HepG2 (cell line): Measurements from ENCODE around the gene DENND4C. TPM values are rescaled to one million over a fixed set of nuclear protein-coding genes. Genes with fewer than 3 reads are reported as not detected.

Experiments
- ESRRA ChIP-seq: sonication (generic); formaldehyde crosslinking; IDR thresholded peaks from 2 replicates; pipeline ENCODE4 v1.5.1; 2020; ENCODE audit warnings: mild to moderate bottlenecking, low read depth, missing genetic modification reagents
- FOXP4 ChIP-seq: sonication (generic); formaldehyde crosslinking; IDR thresholded peaks from 2 replicates; pipeline ENCODE4 v1.4.0; 2020; ENCODE audit warnings: missing genetic modification reagents
- GLI4 ChIP-seq: sonication (generic); formaldehyde crosslinking; IDR thresholded peaks from 2 replicates; pipeline ENCODE4 v1.5.1; 2020; ENCODE audit warnings: missing genetic modification reagents, mild to moderate bottlenecking, moderate library complexity, borderline replicate concordance
- HOXD1 ChIP-seq: sonication (generic); formaldehyde crosslinking; IDR thresholded peaks from 2 replicates; pipeline ENCODE4 v1.5.0; 2020; ENCODE audit warnings: missing genetic modification reagents
- IKZF1 ChIP-seq: fragments of 450-650 bp; IDR thresholded peaks from 2 replicates; pipeline ENCODE4 v1.7.1; 2016
- MAZ ChIP-seq, 2 experiments: sonication (generic) in 1 of 2; formaldehyde crosslinking in 1 of 2; IDR thresholded peaks; 2 replicates each; pipeline versions ENCODE4 v1.5.0 to v1.6.1; 2012 to 2020; ENCODE audit warnings: low read depth in 2 of 2, mild to moderate bottlenecking in 2 of 2, borderline replicate concordance in 1 of 2, improper control_type of control experiment in 1 of 2, low read length in 1 of 2, missing genetic modification reagents in 1 of 2, moderate library complexity in 1 of 2
- SP4 ChIP-seq: sonication (generic); formaldehyde crosslinking; IDR thresholded peaks from 2 replicates; pipeline ENCODE4 v1.8.1; 2023; ENCODE audit warnings: mild to moderate bottlenecking, missing genetic modification reagents
- YY1 ChIP-seq: IDR thresholded peaks from 2 replicates; pipeline ENCODE4 v1.6.1; 2011; ENCODE audit warnings: low read length, low read depth, moderate library complexity, mild to moderate bottlenecking; ENCODE audit not compliant: insufficient read depth, insufficient replicate concordance
- ZC3H4 ChIP-seq: sonication (generic); formaldehyde crosslinking; IDR thresholded peaks from 2 replicates; pipeline ENCODE4 v1.4.0; 2020; ENCODE audit warnings: missing genetic modification reagents, borderline replicate concordance
- ZNF598 ChIP-seq: sonication (generic); formaldehyde crosslinking; IDR thresholded peaks from 2 replicates; pipeline ENCODE4 v1.5.1; 2020; ENCODE audit warnings: mild to moderate bottlenecking, missing genetic modification reagents, borderline replicate concordance
- ZNF605 ChIP-seq: sonication (generic); formaldehyde crosslinking; IDR thresholded peaks from 2 replicates; pipeline ENCODE4 v1.8.0; 2022; ENCODE audit warnings: mild to moderate bottlenecking, missing genetic modification reagents
- polyA plus RNA-seq, 8 experiments: library from polyadenylated mRNA; depleted of rRNA in 3 of 8; stranded (reverse) in 7 of 8; unstranded in 1 of 8; fragments of >200 nt; fragmentation: Illumina TruSeq in 4 of 8; extraction: Trizol in 4 of 8; gene quantifications; 2 replicates each; pipeline versions ENCODE4 v1.2.1 to v1.2.3, GENCODE V29; 2011 to 2016; ENCODE audit warnings: low read depth in 4 of 8, missing spikeins in 1 of 8, mixed read lengths in 1 of 8; ENCODE audit not compliant: insufficient read depth in 1 of 8
- total RNA-seq, 5 experiments: library from RNA; depleted of rRNA; stranded (reverse); fragments of >200 nt; fragmentation: Illumina TruSeq; extraction: Trizol; gene quantifications; 2 replicates each; pipeline ENCODE4 v1.2.3, GENCODE V29; 2016; ENCODE audit warnings: low read depth in 1 of 5
- TF ChIP-seq, protein P1 (sequence below): sonication (generic); formaldehyde crosslinking; conservative IDR thresholded peaks from 2 replicates; pipeline ENCODE4 v1.5.0; 2020; ENCODE audit warnings: missing genetic modification reagents
- TF ChIP-seq, protein P2 (sequence below): sonication (generic); formaldehyde crosslinking; IDR thresholded peaks from 2 replicates; pipeline ENCODE4 v1.9.0; 2022; ENCODE audit warnings: missing genetic modification reagents, mild to moderate bottlenecking, borderline replicate concordance
- TF ChIP-seq, protein P3 (sequence below): sonication (generic); formaldehyde crosslinking; IDR thresholded peaks from 2 replicates; pipeline ENCODE4 v1.9.0; 2021; ENCODE audit warnings: missing genetic modification reagents, borderline replicate concordance

DENND4C gene
- total and polyA plus RNA-seq, 2 of the 13 experiments (the other 11 are each of a cell fraction or from before 2014, with no cell fraction given): 19.1 to 27.2 TPM

- TF ChIP-seq ZC3H4 (CRISPR knock-in tag): no peak
- no peak for TF ChIP-seq ZNF598
- no peak for TF ChIP-seq ESRRA (CRISPR knock-in tag)
- TF ChIP-seq GLI4: no peak
- peak; percentile 55 for TF ChIP-seq FOXP4
- no peak for TF ChIP-seq IKZF1
- TF ChIP-seq, protein P1, sequence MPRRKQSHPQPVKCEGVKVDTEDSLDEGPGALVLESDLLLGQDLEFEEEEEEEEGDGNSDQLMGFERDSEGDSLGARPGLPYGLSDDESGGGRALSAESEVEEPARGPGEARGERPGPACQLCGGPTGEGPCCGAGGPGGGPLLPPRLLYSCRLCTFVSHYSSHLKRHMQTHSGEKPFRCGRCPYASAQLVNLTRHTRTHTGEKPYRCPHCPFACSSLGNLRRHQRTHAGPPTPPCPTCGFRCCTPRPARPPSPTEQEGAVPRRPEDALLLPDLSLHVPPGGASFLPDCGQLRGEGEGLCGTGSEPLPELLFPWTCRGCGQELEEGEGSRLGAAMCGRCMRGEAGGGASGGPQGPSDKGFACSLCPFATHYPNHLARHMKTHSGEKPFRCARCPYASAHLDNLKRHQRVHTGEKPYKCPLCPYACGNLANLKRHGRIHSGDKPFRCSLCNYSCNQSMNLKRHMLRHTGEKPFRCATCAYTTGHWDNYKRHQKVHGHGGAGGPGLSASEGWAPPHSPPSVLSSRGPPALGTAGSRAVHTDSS: 0 out of 2 replicates have a peak, but pooled peaks have one; percentile 22
- TF ChIP-seq HOXD1 (CRISPR knock-in tag): peak; percentile 81
- TF ChIP-seq MAZ (IDR thresholded peaks at IDR 0.05; ENCODE audit: borderline replicate concordance, low read depth, low read length): peak; percentile 84
- peak; percentile 83; the same call in 1 of the 2 replicates for TF ChIP-seq MAZ (CRISPR knock-in tag; IDR thresholded peaks at IDR 0.05; ENCODE audit: low read depth)
- peak; percentile 96 for TF ChIP-seq ZNF605 (CRISPR knock-in tag)
- TF ChIP-seq, protein P2, sequence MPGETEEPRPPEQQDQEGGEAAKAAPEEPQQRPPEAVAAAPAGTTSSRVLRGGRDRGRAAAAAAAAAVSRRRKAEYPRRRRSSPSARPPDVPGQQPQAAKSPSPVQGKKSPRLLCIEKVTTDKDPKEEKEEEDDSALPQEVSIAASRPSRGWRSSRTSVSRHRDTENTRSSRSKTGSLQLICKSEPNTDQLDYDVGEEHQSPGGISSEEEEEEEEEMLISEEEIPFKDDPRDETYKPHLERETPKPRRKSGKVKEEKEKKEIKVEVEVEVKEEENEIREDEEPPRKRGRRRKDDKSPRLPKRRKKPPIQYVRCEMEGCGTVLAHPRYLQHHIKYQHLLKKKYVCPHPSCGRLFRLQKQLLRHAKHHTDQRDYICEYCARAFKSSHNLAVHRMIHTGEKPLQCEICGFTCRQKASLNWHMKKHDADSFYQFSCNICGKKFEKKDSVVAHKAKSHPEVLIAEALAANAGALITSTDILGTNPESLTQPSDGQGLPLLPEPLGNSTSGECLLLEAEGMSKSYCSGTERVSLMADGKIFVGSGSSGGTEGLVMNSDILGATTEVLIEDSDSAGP (CRISPR knock-in tag): peak; percentile 79; the same call in 1 of the 2 replicates
- TF ChIP-seq SP4 (CRISPR knock-in tag): peak; percentile 94
- no peak for TF ChIP-seq YY1
- TF ChIP-seq, protein P3, sequence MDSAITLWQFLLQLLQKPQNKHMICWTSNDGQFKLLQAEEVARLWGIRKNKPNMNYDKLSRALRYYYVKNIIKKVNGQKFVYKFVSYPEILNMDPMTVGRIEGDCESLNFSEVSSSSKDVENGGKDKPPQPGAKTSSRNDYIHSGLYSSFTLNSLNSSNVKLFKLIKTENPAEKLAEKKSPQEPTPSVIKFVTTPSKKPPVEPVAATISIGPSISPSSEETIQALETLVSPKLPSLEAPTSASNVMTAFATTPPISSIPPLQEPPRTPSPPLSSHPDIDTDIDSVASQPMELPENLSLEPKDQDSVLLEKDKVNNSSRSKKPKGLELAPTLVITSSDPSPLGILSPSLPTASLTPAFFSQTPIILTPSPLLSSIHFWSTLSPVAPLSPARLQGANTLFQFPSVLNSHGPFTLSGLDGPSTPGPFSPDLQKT (CRISPR knock-in tag): peak; percentile 58; the same call in 1 of the 2 replicates
These were observed 178.4 kb downstream of the DENND4C start, which contains the start of gene ACER2 (continued) for GRCh38 chr9:19408693-19409400.
